Right lobe of liver (tissue), 6 donors: Measurements from ENCODE around the gene RNPEPL1. TPM values are rescaled to one million over a fixed set of nuclear protein-coding genes. Genes with fewer than 3 reads are reported as not detected.

Experiments
- ATAC-seq, 4 donors: fragments of 200-7000 bp; cut with Tn5 transposase; one replicate each; pipeline ENCODE4 v1.9.1; 2020; ENCODE audit warnings: mild to moderate bottlenecking in 4 of 4, moderate library complexity in 4 of 4
- DNase-seq, 3 donors: peaks; one replicate each; pipeline ENCODE4 v3.0.0-alpha.2; 2020
- H3K27ac ChIP-seq, 3 donors: fragments of 200-600 bp; one replicate each; pipeline ENCODE4 v1.8.0; 2022
- H3K27me3 ChIP-seq, 2 donors: fragments of 200-600 bp; one replicate each; pipeline ENCODE4 v1.8.0; 2022
- H3K36me3 ChIP-seq, 4 donors: fragments of 200-600 bp; sonication (generic) in 1 of 4; one replicate each; pipeline versions ENCODE4 v1.5.1 to v1.8.0; 2017 to 2022; ENCODE audit warnings: control low read depth in 1 of 4
- H3K4me1 ChIP-seq, 4 donors: fragments of 200-600 bp; sonication (generic) in 1 of 4; one replicate each; pipeline versions ENCODE4 v1.5.1 to v1.8.0; 2017 to 2022; ENCODE audit warnings: control low read depth in 1 of 4
- H3K4me3 ChIP-seq, 3 donors: fragments of 200-600 bp; one replicate each; pipeline ENCODE4 v1.8.0; 2022
- H3K9me3 ChIP-seq, 4 donors: fragments of 200-600 bp; sonication (generic) in 1 of 4; one replicate each; pipeline versions ENCODE4 v1.5.1 to v1.8.0; 2017 to 2022; ENCODE audit warnings: control low read depth in 1 of 4
- POLR2A ChIP-seq: fragments of 450-650 bp; IDR thresholded peaks from one replicate; pipeline ENCODE4 v1.6.1; 2017; ENCODE audit warnings: antibody characterized with exemption, mild to moderate bottlenecking
- WGBS: methylation state at CpG from one replicate; pipeline ENCODE4 v1.1.6; 2018; ENCODE audit warnings: low coverage, low lambda C conversion rate; ENCODE audit not compliant: insufficient coverage; ENCODE audit errors: missing lambda C conversion rate; 5-methylcytosine and 5-hydroxymethylcytosine counted together
- intact Hi-C, 2 donors: fragments of 100-400 bp; cut with DNase I; formaldehyde crosslinking; loops; one replicate each; pipeline versions ENCODE4 v1.11.2 to v1.14.1; 2022
- total RNA-seq, 6 experiments: library from RNA; depleted of rRNA in 2 of 6; stranded (reverse); fragments of >200 nt in 2 of 6; fragmentation: NEBNext Ultra II Directional in 3 of 6; extraction: Animal tissue kit (Norgen Biotek cat#: 25700) in 3 of 6; gene quantifications; one replicate each; pipeline versions ENCODE4 v1.1.0 to v1.2.4, GENCODE V29; 2016 to 2023
- TF ChIP-seq, protein P1 (sequence below), 4 donors: fragments of 200-600 bp in 3 of 4; fragments of 450-650 bp in 1 of 4; IDR thresholded peaks; one replicate each; pipeline versions ENCODE4 v1.5.1 to v1.8.0; 2016 to 2022; ENCODE audit warnings: antibody characterized with exemption in 4 of 4, mild to moderate bottlenecking in 2 of 4
- donor health status: DM: no; HTN: yes; CAD: no.
- donor health status: DM: no; HTN: no; CAD: no.
- donor health status: DM: no; HTN: no; CAD: no.
- donor health status: DM: no; HTN: yes; CAD: no.
- donor health status: DM: no; HTN: yes; CAD: no.

Gene RNPEPL1
- total RNA-seq, 6 experiments from 2014 or later = 24.7 to 105 (median 31.0) TPM

DNA sequence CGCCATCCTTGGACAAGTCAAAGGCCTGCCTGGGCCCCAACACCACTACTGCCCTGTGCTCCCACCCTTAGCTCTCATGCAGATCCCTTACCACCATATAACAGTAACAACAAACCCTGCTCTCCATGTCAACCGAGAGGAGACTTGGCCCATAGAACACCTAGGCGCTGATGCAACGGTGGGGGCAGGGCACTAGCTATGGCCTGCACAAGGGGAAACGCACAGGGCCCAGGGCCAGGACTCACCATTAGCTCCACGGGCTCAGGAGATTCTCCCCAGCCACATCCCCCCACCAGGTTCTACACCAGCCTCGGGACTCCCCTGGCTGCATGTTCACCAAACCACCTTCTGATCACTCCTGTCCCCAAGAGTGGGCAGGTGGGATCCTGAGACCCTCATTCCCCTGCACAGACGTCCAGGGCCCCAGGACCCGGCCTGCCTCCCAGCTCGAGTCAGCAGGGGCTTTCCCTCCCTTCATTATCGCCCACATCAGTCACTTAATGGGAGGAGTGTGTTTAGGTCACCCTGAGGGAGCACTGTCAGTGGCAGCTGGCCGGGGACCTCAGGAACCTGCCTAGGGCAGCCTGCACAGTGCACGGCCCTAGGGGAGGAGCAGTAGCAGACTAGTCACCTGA, 39.8 kb upstream of the RNPEPL1 start:
- Histone ChIP-seq H3K36me3 (no peaks in the 10 kb centered on the region), H3K27me3 (no peaks in the 10 kb centered on the region), H3K4me3 (no peak overlapping the region), H3K27ac (no peak overlapping the region), H3K9me3 (peaks cover 0 to 3% (median 0%) of the 10 kb centered on the region in 4 donors), H3K4me1 (no peaks in the 10 kb centered on the region)
- TF ChIP-seq POLR2A = no peak
- TF ChIP-seq, protein P1, sequence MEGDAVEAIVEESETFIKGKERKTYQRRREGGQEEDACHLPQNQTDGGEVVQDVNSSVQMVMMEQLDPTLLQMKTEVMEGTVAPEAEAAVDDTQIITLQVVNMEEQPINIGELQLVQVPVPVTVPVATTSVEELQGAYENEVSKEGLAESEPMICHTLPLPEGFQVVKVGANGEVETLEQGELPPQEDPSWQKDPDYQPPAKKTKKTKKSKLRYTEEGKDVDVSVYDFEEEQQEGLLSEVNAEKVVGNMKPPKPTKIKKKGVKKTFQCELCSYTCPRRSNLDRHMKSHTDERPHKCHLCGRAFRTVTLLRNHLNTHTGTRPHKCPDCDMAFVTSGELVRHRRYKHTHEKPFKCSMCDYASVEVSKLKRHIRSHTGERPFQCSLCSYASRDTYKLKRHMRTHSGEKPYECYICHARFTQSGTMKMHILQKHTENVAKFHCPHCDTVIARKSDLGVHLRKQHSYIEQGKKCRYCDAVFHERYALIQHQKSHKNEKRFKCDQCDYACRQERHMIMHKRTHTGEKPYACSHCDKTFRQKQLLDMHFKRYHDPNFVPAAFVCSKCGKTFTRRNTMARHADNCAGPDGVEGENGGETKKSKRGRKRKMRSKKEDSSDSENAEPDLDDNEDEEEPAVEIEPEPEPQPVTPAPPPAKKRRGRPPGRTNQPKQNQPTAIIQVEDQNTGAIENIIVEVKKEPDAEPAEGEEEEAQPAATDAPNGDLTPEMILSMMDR (IDR thresholded peaks at IDR 0.05) = no peak
- intact Hi-C loops = no loop called here
- WGBS = 100% methylated on average over 3 of the region's 13 CpGs
- DNase-seq (no peak), ATAC-seq (no peak)

DNA sequence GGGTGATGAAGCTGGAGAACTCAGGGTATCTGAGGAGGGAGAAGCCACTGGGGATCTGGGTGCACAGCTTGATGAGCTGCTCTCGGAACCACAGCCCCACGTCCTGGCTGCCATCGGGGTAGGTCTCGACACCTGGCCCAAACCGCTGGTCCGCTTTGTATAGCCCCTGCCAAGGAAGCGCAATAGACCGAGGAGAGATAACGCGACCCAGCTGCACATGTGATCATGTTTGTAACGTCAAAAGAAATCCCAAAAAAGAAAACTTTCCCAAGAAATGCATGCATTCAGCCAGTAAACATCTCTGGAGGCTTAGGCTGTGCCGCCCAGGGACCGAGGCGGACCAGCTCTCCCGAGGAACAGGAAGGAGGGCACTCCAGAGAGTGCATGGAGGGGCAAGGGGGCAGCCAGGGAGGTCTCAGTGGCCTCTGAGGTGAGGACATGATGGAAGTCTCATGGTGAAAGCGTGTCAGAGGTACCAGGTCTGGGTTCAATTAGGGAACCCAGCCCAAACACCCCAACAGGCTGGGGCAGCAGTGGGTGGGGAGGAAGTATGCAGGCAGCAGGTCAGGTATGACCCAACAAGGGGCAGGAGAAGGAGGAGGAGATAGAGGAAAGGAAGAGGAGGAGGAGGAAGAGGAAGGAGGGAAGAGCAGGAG, 38.8 kb upstream of the RNPEPL1 start:
- Histone ChIP-seq H3K36me3 (no peaks in the 10 kb centered on the region), H3K27me3 (no peaks in the 10 kb centered on the region), H3K4me1 (no peaks in the 10 kb centered on the region), H3K27ac (no peak overlapping the region), H3K4me3 (no peak overlapping the region), H3K9me3 (peaks cover 0 to 3% (median 0%) of the 10 kb centered on the region in 4 donors)
- DNase-seq (no peak), ATAC-seq (peak in 1 of 4 donors; percentile 26)
- TF ChIP-seq POLR2A = no peak
- TF ChIP-seq, protein P1 (IDR thresholded peaks at IDR 0.05) = no peak
- intact Hi-C loops = no loop called here
- 97% methylated on average over 9 of the region's 16 CpGs for WGBS

DNA sequence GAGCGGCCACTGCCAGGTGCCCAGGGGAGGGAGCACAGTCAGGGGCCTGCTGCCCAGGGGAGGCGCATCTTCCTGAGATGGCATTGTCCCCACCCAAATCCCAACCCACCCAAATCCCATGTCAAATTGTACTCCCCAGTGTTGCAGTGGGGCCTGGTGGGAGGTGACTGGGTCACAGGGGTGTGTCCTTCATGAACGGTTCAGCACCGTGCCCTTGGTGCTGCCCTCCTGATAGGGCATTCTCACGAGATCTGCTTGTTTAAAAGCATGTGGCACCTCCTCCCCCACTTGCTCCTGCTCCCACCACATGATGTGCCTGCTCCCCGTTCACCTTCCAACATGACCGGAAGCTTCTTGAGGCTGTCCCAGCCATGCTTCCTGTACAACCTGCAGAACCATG, 38.1 kb upstream of the RNPEPL1 start:
- Histone ChIP-seq H3K9me3 (peaks cover 0 to 3% (median 0%) of the 10 kb centered on the region in 4 donors), H3K4me1 (no peaks in the 10 kb centered on the region), H3K4me3 (no peak overlapping the region), H3K36me3 (no peaks in the 10 kb centered on the region), H3K27ac (no peak overlapping the region), H3K27me3 (no peaks in the 10 kb centered on the region)
- TF ChIP-seq POLR2A = no peak
- TF ChIP-seq, protein P1 (IDR thresholded peaks at IDR 0.05) = no peak
- 100% methylated on average over 5 of the region's 7 CpGs for WGBS
- intact Hi-C loops = no loop called here
- ATAC-seq = no peak
- no peak for DNase-seq

DNA sequence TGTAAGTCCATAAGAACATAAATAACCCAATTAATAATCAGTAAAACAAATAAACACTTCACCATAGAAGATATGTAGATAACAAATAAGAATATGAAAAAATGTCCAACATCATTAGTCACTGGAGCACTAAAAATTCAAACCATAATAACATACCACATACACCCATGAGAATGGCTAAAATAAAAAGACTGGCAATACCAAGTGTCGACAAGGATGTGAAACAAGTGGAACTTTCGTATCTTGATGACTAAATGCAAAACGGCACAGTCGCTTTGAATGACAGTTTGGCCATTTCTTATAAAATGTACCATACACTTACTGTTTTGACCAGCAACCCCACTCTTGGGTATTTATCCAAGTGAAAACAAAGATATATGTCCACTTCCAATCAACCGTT, 37.2 kb upstream of the RNPEPL1 start:
- Histone ChIP-seq H3K27ac (no peak overlapping the region), H3K4me3 (no peak overlapping the region), H3K36me3 (no peaks in the 10 kb centered on the region), H3K27me3 (no peaks in the 10 kb centered on the region), H3K4me1 (no peaks in the 10 kb centered on the region), H3K9me3 (peaks cover 0 to 3% (median 0%) of the 10 kb centered on the region in 4 donors)
- DNase-seq (no peak), ATAC-seq (no peak)
- no peak for TF ChIP-seq POLR2A
- TF ChIP-seq, protein P1 (IDR thresholded peaks at IDR 0.05) = no peak
- intact Hi-C loops = no loop called here
- WGBS = 96% methylated on average over 5 of the region's 5 CpGs
